ENCODE data around the gene BANF2.

The BANF2 gene

DNA sequence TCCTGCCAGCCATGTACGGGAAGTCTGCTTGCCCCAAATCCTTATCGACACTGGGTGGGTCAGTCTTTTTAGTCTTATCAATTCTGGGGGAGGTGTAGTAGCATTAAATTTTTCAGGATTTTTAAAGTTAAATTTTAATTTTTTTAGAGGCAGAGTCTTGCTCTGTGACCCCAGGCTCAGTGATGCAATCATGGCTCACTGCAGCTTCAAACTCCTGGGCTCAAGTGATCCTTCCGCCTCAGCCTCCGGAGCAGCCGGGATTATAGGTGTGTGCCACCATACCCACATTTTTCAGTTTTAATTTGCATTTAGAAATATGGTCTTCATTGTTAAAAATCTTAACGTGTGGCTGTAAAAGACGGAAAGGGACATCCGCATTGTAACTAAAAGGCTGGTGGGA is 51.9 kb downstream of the BANF2 start:
- no peak overlapping the region for H3K4me3 ChIP-seq (ENCODE audit: low read depth, low read length)
- TF ChIP-seq CTCF (IDR thresholded peaks at IDR 0.05; ENCODE audit: low read depth, low read length) (no peak), MYC (IDR thresholded peaks at IDR 0.05; ENCODE audit: low read depth, low read length) (no peak)
- DNase-seq (ENCODE audit: low read depth): no peak

DNA sequence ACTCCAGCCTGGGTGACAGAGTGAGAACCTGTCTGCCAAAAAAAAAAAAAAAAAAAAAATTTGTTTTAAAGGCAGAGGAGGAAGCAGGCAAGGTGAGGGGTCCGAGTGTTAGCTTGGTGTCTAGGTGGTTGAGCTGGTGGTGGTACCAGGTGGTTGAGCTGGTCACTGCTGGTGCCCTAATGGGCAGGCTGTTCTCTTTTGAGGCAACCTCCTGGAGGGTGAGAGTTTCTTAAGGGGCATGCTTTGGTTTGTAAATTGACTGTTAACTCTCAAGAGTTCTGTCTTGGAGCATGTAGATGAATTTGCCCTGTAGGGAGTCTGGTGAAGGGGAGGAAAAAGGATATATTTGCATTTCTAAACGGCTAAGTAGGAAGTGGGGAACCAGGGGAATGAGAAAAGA is 52.7 kb downstream of the BANF2 start:
- TF ChIP-seq MYC (IDR thresholded peaks at IDR 0.05; ENCODE audit: low read depth, low read length) (no peak), POLR2A (IDR thresholded peaks at IDR 0.05; ENCODE audit: extremely low read depth, insufficient read length) (no peak), CTCF (IDR thresholded peaks at IDR 0.05; ENCODE audit: low read depth, low read length) (no peak)
- TF ChIP-seq, protein P1, sequence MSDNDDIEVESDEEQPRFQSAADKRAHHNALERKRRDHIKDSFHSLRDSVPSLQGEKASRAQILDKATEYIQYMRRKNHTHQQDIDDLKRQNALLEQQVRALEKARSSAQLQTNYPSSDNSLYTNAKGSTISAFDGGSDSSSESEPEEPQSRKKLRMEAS (IDR thresholded peaks at IDR 0.05; ENCODE audit: low read depth, low read length): no peak
- no peak overlapping the region for H3K4me3 ChIP-seq (ENCODE audit: low read depth, low read length)
- DNase-seq (ENCODE audit: low read depth): no peak

DNA sequence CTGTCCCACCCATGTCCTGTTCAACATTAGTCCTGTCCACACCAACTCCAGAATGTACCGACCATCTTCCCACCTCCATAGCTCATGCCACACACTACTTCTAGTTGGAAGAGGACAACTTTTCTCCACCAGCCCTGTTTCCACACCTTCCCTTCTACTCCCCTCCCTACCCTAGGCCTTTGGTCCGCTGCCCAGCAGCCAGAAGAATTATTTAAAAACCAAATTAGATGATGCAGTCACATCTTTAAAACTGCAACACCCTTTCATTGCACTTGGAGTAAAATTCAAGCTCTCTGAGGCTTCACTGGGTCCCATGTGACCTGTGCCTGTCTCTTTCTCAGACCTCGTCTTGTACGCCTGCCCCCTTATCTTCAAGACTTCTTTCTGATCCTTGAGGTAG is 53.8 kb downstream of the BANF2 start:
- no peak for TF ChIP-seq MYC (IDR thresholded peaks at IDR 0.05; ENCODE audit: low read depth, low read length)
- no peak for DNase-seq (ENCODE audit: low read depth)
- no peak overlapping the region for H3K4me3 ChIP-seq (ENCODE audit: low read depth, low read length)

- no peak for DNase-seq (ENCODE audit: low read depth)
- H3K4me3 ChIP-seq (ENCODE audit: low read depth, low read length): no peak overlapping the region
- TF ChIP-seq MYC (IDR thresholded peaks at IDR 0.05; ENCODE audit: low read depth, low read length) (no peak), POLR2A (IDR thresholded peaks at IDR 0.05; ENCODE audit: extremely low read depth, insufficient read length) (no peak)
- TF ChIP-seq, protein P1 (IDR thresholded peaks at IDR 0.05; ENCODE audit: low read depth, low read length): no peak
These were observed 56.8 kb downstream of the BANF2 start for GRCh38 chr20:17756529-17756928.

GRCh38 chr20:17757496-17757895 is 57.7 kb downstream of the BANF2 start:
- no peak overlapping the region for H3K4me3 ChIP-seq (ENCODE audit: low read depth, low read length)
- DNase-seq (ENCODE audit: low read depth): no peak
- TF ChIP-seq, protein P1 (IDR thresholded peaks at IDR 0.05; ENCODE audit: low read depth, low read length): no peak
- TF ChIP-seq CTCF (IDR thresholded peaks at IDR 0.05; ENCODE audit: low read depth, low read length): no peak
- TF ChIP-seq MYC (IDR thresholded peaks at IDR 0.05; ENCODE audit: low read depth, low read length): no peak
- TF ChIP-seq POLR2A (IDR thresholded peaks at IDR 0.05; ENCODE audit: extremely low read depth, insufficient read length): no peak

DNA sequence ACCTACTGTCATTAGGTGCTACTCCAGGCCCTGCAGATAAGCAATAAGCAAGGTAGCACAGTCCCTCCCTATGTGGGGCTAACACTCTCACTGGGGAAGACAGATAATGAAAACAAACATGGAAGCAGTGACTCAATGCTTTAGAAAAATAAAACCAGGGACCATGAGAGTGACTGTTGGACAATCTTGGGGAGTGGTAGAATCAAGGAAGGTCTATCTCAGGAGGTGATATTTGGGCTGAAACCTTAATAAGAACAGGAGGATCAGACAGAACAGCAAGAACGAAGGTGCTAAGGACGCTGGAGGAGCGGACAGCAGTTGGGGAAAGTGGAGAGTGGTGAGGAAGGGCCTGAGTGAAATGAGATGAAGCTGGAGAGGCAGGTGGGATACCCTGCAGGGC is 58.2 kb downstream of the BANF2 start:
- H3K4me3 ChIP-seq (ENCODE audit: low read depth, low read length): no peak overlapping the region
- TF ChIP-seq POLR2A (IDR thresholded peaks at IDR 0.05; ENCODE audit: extremely low read depth, insufficient read length) (no peak), CTCF (IDR thresholded peaks at IDR 0.05; ENCODE audit: low read depth, low read length) (no peak), MYC (IDR thresholded peaks at IDR 0.05; ENCODE audit: low read depth, low read length) (no peak)
- TF ChIP-seq, protein P1 (IDR thresholded peaks at IDR 0.05; ENCODE audit: low read depth, low read length): no peak
- DNase-seq (ENCODE audit: low read depth): no peak

GRCh38 chr20:17758512-17758911 is 58.7 kb downstream of the BANF2 start:
- no peak for TF ChIP-seq POLR2A (IDR thresholded peaks at IDR 0.05; ENCODE audit: extremely low read depth, insufficient read length)
- TF ChIP-seq, protein P1 (IDR thresholded peaks at IDR 0.05; ENCODE audit: low read depth, low read length): no peak
- no peak for TF ChIP-seq CTCF (IDR thresholded peaks at IDR 0.05; ENCODE audit: low read depth, low read length)
- no peak for TF ChIP-seq MYC (IDR thresholded peaks at IDR 0.05; ENCODE audit: low read depth, low read length)
- H3K4me3 ChIP-seq (ENCODE audit: low read depth, low read length): no peak overlapping the region
- no peak for DNase-seq (ENCODE audit: low read depth)
